Stimulated activated CD4-positive, alpha-beta T cell treated with anti-CD3 and anti-CD28 coated beads, Interleukin-2, amount 100 ng/mL, for 4 hours (primary cell): Measurements from ENCODE around the gene TMEM256.
"Not testable (repeated sequence)": the region's sequence is repeated elsewhere in the genome, so short reads cannot be mapped to it uniquely, and the experiment has no call there.

Experiments used
- DNase-seq: peaks from one replicate; pipeline ENCODE4 v3.0.0-alpha.2; 2020; ENCODE audit warnings: low read depth

Gene TMEM256

DNA sequence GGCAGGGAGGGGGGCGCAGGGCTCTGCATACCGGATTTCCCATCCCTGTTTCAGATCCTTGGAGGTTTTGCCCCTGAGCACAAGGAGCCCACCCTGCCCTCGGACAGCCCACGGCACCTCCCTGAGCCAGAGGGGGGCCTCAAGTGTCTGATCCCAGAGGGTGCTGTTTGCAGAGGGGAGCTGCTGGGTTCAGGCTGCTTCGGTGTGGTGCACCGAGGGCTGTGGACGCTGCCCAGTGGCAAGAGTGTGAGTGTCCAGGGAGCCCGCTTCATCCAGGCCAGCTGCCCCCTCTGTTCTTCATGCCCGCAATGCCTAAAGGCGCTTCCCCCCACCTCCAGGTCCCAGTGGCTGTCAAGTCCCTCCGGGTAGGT lies 20.5 kb downstream of the TMEM256 start:
- no peak for DNase-seq

DNA sequence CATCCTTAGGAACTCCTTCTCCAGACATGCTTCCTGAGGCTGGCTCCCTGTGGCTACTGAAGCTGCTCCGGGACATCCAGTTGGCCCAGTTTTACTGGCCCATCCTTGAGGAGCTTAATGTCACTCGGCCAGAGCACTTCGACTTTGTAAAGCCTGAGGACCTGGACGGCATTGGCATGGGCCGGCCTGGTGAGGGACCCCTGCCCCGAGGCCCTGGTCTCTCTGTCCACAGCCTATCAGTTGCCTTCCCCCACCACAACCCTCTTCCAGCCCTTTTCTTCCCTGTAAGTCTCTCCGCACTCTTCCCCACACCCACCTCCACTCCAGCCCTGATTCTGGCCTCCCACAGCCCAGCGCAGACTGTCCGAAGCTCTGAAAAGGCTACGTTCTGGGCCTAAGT lies 21.0 kb downstream of the TMEM256 start:
- DNase-seq, result no peak

DNA sequence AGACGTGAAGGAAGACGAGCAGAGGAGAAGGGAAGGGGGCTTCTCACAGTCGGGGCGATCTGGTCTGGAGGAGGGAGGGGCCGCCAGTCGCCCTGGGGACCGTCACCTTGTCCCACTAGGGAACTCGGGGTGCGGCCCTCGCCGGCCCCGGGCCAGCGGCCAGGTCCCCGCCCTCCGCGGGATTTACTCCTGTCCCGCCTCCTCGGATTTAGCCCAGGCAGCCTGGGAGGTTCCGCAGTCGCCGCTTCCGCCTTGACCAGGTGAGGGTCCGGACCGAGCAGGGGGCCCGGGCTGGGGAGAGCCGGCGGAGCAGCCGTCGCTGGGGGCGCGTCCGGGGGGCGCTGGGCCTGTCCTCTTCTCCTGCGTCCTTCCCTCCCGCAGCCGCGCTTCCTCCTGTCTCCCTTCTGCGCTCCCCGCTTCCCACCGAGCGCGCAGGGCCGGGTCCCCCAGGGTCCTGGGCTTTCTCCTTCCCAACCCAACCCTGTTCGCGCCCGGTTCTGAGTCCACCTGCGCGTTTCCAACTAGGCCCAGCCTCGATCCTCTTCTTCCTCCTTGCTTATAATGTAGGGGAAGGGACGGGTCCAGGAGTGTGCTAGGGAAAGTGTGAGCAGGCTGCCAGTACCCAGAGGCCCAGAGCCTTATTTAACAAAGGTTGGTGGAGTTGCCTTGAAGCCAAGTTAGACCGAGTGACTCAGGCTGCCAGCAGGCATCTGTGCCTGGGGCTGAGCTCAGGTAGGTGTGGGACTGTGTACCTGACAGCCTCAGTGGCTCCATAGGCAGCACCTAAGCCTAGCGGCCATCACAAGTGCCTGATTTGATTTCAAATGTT lies 22.8 kb downstream of the TMEM256 start, which contains the start of gene TNK1:
TNK1 (plus strand) TSS at position 235 of the 829 bp plus-strand sequence. CDS start 1,838 bp downstream, outside the sequence.
- DNase-seq, result no peak

DNA sequence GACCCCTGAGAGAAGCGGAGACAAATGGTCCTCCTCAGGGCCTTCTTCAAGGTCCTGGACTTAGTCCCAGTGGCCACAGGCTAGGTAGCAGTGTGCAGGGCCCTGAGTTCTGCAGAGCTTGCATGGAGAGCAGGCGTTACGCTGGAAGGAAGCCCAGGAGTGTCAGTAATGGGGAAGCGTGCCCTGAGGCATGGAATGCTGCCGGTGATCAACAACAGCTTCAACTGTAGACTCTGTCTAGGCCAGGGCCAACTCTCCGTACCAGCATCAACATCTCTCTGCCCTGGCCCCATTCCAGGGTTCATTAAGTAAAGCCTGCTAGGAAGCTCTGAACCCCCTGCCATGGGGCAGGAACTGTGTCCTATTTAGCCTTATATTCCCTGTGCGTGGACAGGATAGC lies 23.6 kb downstream of the TMEM256 start:
- DNase-seq, result no peak

DNA sequence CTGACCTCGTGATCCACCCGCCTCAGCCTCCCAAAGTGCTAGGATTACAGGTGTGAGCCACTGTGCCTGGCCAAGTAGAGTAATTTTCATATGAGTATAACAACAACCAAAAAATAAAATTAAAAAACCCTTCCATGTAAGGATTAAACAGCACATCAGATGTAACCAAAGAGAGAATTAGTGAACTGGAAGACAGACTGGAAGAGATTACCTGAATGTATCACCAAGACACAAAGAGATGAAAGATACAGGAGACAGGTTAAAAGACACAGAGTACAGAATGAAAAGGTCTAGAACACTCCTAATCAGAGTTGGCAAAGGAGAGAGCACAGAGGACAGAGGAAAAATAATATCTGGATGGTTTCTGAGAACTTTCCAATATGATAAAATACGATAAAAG lies 24.8 kb downstream of the TMEM256 start:
- no peak for DNase-seq

DNA sequence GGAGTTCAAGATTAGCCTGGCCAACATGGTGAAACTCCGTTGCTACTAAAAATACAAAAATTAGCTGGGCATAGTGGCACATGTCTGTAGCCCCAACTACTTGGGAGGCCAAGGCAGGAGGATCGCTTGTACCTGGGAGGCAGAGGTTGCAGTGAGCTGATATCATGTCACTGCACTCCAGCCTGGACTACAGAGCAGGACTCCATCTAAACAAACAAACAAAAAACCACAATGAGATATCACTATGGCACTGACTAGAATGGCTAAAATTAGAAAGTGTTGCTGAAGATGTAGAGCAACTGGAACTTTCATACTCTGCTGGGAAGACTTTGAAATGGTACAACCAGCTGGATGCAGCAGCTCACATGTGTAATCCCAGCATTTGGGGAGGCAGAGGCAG lies 29.5 kb downstream of the TMEM256 start:
- DNase-seq, result no peak

DNA sequence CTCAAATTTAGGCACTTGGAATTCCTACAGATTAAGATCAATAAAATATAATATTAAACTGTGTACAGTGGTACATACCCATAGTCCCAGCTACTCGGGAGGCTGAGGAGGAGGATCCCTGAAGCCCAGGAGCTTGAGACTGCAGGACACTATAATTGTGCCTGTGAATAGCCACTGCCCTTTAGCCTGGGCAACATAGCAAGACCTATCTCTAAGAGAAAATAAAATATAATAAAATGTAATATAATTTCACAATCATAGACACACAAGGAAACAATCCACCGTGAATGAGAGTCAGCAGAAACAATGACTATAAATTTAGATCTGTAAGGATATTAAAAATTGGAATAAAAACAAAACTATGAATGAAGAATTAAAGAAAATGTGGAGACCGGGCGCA lies 33.0 kb downstream of the TMEM256 start:
- no peak for DNase-seq

DNA sequence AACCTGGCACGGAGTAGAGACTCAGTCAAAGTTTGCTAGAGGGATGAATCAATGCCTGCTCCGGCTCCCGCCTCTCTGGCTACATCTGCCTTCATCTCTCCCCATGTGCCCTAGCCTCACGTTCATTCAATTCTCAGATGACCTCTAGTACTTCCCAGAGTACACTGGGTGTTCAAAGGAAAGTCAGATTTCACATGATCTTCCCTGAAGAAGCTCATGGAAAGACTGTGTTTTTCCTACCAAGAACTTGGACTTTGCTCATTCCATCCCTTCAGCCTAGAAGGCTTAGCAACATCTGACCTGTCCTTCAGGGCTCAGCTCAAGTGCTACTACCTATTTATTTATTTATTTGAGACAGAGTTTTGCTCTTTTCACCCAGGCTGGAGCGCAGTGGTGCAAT lies 34.1 kb downstream of the TMEM256 start:
- DNase-seq, result no peak

DNA sequence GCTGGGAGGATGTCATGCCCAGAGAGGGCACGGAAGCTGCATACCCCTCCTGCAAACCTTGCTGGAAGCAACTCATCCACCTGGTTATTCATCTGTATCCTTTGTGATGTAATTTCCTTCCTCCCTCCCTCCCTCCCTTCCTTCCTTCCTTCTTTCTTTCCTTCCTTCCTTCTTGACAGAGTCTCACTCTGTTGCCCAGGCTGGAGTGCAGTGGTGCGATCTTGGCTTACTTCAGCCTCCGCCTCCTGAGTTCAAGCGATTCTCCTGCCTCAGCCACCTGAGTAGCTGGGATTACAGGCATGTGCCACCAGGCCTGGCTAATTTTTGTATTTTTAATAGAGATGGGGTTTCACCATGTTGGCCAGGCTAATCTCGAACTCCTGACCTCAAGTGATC lies 35.3 kb downstream of the TMEM256 start:
- DNase-seq, result not testable (repeated sequence)

DNA sequence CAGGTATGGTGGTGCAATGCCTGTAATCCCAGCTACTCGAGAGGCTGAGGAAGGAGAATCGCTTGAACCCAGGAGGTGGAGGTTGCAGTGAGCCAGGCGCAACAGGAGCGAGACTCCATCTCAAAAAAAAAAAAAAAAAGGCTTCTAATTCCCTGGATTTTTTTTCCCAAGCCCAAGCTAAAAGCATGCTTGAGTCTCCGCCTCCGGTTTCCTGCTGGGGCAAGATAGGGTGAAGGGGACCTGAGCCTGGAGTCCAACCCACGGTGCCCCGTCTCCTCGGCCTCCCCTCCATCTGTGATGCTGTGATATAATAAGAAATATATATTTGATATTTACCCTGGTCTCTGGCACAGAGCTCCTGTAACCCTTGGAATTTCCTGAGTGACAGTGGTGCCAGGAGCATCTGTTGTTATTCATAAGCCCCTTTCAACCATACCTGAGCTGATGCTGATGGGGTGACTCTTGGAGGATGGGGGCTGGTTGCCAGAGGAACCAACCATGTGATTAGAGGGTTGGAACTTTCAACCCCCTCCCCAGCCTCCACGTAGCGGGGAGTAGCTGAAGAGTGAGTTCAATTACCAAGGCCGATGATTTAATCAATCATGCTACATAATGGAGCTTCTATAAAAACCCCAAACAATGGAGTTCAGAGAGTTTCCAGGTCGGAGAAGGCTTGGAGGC lies 35.8 kb downstream of the TMEM256 start:
- DNase-seq, result no peak

DNA sequence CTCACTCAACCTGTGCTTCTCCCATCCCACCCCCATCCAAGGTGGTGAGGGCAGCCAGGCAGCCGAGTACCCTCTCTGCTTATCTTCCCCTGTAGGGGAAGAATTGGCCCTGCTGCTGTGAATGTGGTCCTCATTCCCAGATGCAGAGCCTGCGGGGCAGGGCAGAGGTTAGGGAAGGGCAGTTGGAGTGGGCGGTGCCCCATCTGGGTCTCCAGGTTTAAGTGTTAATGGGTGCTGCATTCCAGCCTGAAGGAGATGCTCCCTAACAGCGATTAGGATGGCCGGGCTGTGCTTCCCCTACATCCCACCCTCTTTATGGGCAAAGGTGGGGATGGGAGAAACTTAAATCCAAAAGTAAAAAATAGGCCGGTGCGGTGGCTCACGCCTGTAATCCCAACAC lies 36.8 kb downstream of the TMEM256 start:
- no peak for DNase-seq

DNA sequence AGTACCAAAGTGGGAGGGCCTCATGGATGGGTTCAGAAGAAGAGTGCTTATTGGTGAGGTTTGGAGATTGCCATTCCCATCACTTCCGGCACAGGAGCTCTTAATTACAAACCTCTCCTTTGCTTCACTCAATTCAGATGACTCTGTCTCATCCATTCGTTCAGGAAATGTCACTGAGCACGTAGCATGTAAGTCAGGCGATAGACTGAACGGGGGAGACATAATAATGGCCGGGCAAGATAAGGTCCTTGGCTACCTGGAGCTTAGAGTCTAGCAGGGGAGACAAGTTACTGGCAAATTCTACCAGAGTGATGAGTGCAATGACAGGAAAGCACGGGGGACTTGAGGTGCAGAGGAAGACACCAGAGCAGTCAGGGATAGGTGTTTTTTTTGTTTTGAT lies 37.9 kb downstream of the TMEM256 start:
- not testable (repeated sequence) for DNase-seq

DNA sequence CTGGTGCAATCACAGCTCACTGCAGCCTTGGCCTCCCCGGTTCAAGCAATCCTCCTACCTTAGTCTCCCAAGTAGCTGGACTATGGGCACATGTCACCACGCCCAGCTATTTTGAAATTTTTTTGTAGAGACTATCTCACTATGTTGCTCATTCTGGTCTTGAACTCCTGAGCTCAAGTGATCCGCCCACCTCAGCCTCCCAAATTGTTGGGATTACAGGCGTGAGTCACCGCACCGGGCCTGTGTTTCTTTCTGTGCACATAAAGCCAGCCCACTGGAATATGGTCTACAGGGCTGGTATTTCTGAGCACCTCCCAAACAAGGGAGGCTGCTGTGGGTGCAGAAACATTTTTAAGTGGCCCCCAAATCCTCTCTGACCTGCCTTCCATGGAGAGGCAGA lies 40.6 kb downstream of the TMEM256 start:
- DNase-seq, result no peak

DNA sequence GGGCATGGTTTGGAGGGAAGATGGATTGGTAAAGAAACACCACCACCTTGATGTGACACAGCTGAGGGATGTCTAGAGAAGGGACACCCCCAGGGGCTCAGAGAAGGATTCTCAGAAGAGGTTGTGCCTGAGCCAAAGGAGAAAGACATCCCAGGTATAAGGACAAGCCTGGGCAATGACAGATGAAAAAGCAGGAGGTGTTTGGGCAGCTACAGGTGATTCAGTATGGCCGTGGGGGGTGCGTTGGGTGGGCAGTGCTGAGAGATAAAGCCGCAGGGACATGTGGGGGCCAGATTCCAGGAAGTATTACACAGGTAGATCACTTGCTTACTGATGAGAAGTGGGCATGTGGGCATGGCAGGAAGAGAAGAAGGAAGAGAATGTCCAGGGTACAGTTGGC lies 42.0 kb downstream of the TMEM256 start:
- DNase-seq, result no peak

DNA sequence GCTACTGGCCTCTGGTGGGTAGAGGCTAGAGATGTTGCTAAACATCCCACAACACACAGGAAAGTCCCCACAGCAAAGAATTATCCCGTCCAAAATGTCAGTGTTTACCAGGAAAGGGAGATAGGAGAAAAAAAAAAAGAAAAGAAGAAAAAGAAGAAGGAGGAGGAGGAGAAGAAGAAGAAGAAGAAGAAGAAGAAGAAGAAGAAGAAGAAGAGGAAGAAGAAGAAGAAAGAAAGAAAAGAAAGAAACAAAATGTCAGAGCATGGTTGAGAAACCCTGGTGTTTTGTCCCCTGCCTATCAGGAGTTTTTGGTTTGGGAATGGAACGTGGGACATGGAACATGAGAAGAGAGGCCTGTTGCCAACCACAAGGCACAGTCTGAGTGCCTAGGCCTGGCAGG lies 46.5 kb downstream of the TMEM256 start:
- DNase-seq, result no peak

DNA sequence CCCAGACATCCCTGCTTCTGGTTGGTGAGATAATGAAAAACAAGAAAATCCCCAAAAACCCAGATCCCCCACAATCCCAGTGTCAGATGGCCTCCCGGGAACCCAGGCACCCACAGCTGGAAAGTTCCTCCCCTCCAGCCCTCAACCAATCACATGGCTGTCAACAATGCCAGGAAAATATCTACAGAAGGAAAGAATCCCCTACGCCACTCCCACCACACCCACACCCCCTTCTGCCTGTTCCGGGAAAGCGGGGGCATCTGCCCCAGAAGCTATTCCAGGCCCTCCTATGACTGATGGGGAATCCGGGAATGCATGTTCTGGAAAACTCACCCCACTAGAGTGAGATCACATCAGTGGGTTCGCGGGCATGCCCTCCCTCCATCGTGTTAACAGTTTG lies 47.1 kb downstream of the TMEM256 start:
- no peak for DNase-seq

DNA sequence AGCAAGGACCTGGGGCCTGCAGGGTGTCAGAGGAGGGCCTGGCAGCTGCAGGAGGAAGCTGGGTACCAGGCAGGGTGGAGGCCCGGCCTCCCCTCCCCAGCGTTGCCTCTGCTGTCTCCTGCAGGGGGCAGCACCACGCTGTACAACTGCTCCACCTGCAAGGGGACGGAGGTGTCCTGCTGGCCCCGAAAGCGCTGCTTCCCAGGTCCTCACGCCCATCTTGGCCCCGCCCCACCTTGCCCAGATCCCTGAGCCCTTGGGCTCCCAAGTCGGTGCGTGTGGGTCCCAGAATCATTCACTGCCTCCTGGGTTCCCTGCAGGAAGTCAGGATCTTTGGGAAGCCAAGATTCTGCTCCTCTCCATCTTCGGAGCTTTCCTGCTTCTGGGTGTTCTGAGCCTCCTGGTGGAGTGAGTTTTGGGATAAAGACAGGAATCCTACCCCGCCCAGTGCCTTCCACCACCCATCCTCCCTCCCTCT lies 47.8 kb downstream of the TMEM256 start:
- DNase-seq, result peak; percentile 73

DNA sequence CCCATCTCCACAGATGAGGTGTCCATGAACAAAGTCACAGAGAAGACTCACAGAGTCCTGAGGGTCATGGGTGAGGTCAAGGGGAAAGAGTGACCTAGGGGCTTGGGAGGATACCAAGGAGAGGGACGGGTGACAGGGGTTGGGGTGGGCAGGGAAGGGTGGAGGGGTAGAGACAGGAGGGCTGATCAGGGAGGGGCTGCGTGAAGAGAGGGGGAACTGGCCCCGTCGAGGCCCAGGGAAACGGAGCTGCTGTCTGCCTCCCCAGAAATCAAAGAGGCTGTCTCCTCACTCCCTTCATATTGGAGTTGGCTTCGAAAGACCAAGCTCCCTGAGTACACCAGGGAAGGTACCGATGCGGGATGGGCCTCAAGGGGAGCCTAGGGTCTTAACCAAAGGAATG lies 48.3 kb downstream of the TMEM256 start:
- DNase-seq, result no peak

DNA sequence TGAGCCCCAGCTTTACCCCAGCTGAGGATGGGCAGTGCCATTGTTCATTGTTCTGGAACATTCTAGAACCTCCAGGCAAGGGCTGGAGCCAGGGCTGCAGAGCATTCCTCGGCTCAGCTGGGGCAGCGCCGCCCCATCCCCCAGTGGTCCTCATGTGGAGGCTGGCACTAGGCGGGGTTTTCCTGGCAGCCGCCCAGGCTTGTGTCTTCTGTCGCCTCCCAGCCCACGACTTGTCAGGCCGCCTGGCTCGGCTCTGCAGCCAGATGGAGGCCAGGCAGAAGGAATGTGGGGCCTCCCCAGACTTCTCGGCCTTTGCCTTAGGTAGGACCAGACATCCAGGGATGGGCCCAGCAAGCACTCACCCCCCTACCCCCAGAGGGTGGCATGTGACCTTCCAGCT lies 48.8 kb downstream of the TMEM256 start, which contains the start of gene TMEM95:
TMEM95 (plus strand) TSS at position 104 of the 400 bp plus-strand sequence; CDS start at position 153, 49 bp downstream.
- no peak for DNase-seq

DNA sequence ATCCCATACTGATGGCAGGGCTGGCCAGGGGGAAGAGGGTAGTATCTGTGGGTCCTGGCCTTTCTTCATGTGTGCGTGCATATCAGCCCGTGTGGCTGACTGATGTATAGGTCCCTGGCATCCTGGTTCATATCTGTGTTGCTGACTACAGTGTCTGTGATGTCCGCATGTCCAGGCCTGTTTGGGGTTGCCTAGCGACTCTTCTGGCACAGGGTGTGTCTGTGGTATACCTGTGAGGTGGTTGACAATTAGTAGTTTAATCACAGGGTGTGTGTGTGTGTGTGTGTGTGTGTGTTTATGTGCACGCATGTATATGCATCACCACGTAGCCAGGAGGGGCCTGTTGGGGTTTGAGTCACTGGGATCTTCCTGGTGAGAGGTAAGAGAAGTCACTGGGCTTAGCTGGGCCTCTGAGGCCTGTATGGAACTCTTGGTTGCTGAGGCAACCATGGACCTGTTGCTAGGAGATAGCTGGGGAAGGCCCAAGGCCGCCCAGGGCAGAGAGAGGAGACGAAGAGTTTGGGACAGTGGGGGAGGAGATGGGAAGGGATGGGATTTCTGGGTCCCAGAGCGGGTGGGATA lies 49.5 kb downstream of the TMEM256 start:
- DNase-seq, result no peak
